Loucy (cell line): ENCODE data around the gene VSIG10L2.

Source experiments
- EZH2phosphoT487 ChIP-seq: fragments of 200-600 bp; IDR thresholded peaks from 2 replicates; pipeline ENCODE4 v1.6.1; 2018; ENCODE audit warnings: antibody characterized with exemption, mild to moderate bottlenecking, moderate library complexity, borderline replicate concordance
- TF ChIP-seq, protein P1 (sequence below): fragments of 200-600 bp; sonication (generic); conservative IDR thresholded peaks from 2 replicates; pipeline ENCODE4 v1.5.1; 2014; ENCODE audit warnings: mild to moderate bottlenecking, antibody characterized with exemption, low read length

GRCh38 chr11:125967515-125967914, 21.7 kb downstream of the VSIG10L2 start:
- TF ChIP-seq, protein P1, sequence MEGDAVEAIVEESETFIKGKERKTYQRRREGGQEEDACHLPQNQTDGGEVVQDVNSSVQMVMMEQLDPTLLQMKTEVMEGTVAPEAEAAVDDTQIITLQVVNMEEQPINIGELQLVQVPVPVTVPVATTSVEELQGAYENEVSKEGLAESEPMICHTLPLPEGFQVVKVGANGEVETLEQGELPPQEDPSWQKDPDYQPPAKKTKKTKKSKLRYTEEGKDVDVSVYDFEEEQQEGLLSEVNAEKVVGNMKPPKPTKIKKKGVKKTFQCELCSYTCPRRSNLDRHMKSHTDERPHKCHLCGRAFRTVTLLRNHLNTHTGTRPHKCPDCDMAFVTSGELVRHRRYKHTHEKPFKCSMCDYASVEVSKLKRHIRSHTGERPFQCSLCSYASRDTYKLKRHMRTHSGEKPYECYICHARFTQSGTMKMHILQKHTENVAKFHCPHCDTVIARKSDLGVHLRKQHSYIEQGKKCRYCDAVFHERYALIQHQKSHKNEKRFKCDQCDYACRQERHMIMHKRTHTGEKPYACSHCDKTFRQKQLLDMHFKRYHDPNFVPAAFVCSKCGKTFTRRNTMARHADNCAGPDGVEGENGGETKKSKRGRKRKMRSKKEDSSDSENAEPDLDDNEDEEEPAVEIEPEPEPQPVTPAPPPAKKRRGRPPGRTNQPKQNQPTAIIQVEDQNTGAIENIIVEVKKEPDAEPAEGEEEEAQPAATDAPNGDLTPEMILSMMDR, result no peak
- TF ChIP-seq EZH2phosphoT487, result no peak
